ENCODE data around the gene TMEFF1. TPM values are rescaled to one million over a fixed set of nuclear protein-coding genes. Genes with fewer than 3 reads are reported as not detected.

TMEFF1 gene
- total RNA-seq, 1 donor from 2014 or later, result 4.7 TPM

DNA sequence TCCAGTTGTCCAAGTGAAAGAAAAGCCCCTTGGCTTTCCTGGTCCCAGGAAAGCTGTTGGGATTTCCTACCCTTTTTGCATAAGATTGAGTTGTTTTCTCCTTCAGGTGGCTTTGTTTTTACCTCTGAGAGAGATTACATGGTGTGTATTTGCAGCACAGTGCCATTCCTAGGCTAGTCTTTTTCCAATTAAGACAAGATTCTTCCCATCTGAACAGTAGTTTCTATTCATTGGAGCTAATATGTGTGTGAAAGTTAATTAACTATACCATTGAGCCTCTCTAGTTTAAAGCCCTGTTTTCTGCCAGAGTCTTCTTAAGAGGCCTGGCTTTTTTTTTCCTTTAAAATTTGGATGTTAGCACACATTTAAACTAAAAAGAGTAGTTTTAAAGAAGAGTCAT is 25.9 kb upstream of the TMEFF1 start:
- no peak for DNase-seq

DNA sequence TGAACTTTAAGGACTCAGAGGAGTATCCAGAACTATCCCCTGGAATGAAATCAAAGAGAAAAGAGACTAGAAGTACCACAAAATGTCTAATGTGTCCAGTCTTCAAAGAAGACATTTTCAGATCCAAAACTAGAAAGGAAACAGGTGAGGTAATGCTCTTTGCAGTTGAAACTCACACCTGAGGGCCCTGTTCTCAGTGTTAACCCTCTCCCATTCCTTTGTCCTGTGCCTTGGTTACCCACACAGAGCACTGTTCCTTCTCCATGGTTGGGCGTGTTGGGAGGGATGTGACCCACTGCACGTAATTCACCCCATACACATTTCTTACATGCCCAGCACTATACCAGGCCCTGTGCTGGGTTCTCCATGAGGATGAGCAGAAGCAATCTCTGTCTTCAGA is 24.7 kb upstream of the TMEFF1 start:
- DNase-seq, result no peak

DNA sequence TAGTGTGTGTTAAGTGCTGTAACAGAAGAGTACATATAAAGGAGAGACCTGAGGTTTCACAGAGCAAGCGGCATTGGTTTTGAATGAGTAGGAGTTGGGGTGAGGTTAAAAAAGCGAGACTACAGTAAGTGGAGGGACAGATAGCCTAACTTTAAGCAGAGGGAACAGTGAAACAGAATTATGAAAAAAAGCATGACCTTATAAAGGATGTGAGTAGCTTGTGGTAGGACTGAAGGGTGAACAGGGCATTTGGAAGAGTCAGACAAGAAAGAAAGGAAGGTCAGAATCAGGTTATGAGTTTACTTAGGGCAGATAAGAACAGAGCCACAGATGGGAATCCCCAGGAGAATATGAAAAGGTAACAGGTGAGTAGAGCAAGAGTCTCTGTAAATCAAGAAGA is 23.5 kb upstream of the TMEFF1 start:
- DNase-seq, result no peak

DNA sequence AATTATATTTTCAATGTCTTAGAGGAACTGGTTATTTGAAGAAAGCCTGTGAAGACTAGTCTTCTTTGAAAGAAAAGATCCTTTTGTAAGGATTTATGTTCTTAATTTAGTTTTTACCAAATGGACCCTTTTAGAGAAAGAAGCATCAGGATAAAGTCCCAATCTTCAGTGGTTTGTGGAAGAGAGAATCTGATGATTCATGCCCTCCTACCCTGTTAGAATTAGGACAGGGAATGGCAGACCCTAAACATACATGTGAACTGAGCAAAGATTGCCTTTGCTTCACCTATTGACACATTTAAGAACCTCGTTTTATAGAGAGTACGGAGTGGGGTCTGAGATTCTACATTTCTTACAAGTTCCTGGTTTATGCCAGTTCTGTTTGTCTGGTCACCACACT is 20.1 kb upstream of the TMEFF1 start:
- no peak for DNase-seq

DNA sequence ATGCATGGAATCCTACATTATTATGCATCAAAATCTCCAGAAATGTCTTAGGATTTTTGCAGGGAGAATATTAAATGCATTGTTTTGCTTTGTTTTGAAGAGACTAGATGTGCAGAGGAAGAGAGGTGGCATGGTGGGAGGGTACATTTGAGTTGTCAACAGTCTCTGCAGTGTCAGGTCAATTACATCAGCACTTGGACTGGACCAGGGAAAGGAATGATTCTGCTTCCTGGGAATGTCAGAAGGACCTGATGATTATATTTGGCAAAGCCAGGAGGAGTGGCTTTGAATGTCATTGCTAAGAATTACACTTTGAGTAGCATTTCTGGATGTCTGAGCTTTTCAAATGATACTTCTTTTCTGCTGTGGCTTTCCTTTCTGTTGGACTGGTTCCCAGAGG is 17.5 kb upstream of the TMEFF1 start:
- DNase-seq, result no peak

DNA sequence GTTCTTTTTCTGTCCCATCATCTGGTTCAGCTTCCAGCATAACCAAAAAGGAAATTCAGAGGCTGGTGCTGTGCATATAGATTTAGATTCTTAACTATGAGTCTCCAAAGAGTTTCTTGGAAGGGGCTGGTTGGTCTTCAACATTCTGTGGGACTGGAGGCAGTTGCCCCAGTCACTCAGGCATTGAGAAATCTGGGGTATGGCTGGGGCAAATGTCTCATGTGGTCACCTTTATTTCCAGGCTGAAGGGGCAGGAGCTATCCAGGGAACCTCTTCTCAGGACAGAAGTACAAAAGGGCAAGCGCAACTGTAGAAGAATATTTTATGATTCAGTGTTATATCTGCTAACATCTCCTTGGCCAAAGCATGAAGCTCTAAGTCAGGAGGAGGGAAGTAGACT is 15.4 kb upstream of the TMEFF1 start:
- DNase-seq, result no peak

DNA sequence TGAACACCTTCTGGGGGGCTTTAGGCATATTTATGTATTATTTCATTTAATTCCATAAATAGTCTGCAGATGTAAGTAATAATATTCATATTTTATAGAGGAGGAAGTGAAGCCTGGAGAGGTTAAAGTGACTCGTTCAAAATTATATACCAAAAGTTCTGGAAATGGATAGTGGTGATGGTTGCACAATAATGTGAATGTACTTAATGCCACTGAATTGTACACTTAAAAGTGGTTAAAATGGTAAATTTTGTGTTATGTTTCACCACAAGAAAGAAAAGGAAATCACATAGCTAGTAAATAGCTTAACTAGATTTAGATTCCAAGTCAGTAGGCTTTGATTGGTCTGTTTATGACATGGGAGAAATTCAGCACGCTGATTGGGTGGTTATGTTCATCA is 13.0 kb upstream of the TMEFF1 start:
- no peak for DNase-seq

DNA sequence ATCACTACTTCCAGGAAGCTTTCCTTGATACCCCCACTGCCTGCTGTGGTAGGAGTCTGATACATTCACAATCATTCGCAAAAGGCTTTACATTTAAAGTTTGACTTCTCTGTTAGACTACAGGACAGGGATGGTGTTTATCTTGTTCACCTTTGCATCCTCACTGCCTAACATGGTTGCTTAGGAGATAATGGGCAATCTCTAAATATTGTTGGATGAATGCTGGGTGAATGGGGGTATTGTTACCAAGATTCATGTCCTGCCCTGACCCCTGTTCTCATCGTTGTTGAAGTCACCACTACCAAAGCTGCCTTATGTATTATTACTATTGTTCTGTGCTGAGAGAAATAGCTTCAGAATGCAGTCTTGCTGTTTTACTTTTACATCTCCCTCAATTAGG is 7.7 kb upstream of the TMEFF1 start:
- no peak for DNase-seq

DNA sequence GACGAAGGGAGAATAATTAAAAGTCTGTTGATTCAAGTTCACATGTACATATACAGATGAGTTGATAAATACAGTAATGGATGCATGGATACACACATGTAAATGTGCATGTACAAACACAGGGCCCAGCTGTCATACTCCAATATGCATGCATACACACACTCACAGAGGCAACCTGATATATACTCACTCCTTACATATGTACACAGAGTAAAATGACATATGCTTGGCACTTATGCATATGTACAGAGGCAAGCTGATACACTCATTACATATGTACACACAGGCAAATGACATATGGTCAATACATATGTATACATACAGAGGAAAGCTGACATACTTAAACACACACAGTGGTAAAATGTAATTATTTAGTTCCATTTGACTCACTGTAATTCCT is 7.2 kb upstream of the TMEFF1 start:
- no peak for DNase-seq

DNA sequence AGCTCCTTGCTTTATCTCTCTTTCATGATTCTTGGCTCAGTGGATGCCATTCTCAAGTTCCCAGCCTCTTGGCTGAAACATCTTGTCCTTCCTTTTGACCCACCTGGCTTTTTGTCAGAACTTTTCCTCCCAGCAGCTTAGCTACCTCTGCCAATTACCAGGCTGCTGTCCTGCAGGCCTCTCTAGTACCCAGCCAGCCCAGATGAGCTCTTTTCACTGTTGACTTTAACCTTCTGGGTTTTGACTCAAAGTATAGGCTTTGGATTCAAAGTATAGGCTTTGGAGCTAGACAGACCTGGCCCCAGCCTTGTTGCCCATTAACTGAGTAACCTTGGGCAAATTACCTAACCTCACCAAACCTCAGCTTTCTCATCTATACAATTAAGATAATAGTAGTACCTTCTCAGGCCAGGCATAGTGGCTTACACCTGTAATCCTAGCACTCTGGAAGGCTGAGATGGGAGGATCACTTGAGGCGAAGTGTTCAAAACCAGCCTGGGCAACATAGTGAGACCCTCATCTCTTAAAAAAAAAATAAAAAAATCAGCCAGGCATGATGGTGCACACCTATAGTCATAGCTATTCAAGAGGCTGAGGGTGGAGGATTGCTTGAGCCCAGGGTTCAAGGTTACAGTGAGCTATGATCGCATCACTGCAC is 6.6 kb upstream of the TMEFF1 start:
- no peak for DNase-seq

DNA sequence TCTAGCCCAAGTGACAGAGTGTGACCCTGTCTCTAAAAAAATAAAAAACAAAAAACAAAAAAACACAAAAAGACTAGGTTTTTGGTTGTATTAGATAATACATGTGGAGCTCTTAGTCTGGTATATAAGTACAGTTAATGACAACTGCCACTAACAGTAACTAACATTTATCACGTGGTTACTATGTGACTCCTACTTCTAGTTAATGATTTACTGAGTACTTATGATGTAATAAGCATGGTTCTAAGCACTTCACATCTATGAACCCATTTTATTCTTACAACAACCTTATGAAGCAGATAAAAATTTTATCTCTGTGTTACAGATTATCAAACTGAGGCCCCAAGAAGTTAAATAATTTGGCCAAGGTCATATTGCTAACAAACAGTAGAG is 6.1 kb upstream of the TMEFF1 start:
- DNase-seq, result no peak

DNA sequence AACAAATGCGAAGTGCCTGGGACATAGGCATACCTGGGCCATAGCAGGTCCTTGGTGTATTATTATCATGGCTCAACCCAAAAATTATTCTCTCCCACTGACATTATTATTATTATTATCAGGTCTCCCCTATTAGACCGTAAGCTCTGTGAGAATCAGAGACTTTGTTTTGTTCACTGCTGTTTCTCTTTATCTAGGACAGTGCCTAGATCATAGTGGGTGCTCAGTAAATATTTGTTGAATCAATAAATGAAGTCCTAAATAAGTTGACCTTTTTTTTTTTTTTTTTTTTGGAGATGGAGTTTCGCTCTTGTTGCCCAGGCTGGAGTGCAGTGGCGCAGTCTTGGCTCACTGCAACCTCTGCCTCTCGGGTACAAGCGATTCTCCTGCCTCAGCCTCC is 4.9 kb upstream of the TMEFF1 start:
- DNase-seq, result no peak

DNA sequence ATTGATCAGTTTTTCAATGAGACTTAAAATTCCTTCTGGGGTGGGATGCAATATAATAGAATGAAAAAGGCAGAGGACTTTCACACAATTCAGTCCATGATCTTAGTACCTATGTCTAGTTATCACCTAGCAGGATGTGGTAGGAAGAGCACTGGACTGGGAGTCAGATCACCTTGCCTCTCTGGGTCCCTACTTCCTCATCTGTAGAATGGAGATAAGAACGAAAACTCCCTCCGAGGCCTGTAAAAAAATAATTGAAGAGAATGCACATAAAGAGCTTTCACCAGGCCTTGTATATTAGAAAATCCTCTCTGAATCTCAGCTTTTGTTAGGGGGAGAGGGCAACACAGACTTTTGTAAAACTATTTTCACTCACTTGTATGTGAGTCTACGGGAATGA is 681 bp upstream of the TMEFF1 start:
- no peak for DNase-seq

DNA sequence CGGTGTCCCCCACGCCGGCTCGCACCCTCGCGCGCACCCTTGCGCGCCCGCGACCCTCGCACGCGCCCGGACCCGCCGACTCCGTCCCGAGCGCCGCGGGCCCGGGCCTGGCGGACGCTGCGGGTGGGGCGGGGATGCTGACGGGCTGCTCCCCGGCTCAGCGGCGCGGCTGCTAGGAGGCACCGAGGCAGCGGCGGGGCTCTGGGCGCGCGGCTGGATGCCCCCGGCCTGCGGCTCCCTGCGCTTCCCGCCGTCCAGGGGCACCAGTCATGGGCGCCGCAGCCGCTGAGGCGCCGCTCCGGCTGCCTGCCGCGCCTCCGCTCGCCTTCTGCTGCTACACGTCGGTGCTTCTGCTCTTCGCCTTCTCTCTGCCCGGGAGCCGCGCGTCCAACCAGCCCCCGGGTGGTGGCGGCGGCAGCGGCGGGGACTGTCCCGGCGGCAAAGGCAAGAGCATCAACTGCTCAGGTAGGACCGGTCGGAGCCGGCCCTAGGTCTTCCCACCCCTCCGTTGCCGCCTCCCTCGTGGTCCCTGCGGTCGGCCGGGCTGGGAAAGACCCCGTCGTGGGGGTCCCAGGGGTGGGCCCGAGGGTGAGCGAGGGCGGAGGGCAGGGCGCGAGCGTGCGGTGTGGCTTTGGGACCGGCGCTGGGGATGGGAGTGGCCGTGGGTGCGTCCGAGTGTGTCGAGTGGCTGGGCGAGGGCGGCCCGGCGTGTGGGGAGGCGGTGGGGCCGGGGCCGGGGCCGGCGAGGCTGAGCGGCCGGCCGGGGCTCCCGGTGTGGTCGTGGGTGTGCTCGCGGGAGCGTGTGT is 530 bp downstream of the TMEFF1 start:
- DNase-seq, result no peak

DNA sequence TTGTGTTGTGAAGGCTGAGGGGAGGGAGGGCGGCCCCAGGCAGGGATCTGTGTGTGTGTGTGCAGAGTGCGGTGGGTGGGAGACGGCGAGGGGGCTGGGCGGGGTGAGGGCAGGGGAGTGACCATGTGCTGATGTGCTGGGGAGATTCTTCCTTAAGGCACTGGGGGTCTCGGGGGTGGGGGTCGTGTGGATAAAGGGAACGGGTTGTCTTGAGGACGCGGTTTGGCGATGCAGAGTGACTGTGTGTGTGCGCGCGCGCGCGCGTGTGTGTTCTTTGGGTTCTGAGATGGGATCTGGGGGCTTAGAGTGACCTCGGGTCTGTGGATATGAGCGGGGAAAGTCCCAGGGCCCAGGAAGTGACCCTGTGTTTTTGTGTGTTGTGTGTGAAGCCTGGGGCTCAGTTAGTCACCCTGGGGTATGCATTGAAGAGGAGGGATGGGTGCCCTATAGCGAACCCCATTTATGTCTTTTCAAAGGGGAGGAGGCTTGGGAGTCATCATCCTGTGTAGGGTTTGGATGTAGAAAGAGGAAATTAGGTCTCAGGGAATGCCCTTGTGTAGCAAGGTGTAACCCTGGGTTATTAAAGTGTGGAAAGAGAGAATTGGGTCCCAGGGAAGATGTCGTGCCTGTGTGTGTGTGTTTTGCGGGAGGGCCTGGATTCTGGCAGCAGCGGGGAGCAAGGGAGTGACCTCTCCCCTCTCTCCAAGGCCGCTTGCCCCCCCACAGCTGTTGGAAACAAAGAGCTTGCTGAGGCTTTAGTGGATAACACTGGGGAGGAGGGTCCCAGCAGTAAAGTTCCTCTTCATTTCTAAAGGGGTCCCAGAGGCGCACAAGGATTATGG is 1.4 kb downstream of the TMEFF1 start:
- DNase-seq, result no peak

DNA sequence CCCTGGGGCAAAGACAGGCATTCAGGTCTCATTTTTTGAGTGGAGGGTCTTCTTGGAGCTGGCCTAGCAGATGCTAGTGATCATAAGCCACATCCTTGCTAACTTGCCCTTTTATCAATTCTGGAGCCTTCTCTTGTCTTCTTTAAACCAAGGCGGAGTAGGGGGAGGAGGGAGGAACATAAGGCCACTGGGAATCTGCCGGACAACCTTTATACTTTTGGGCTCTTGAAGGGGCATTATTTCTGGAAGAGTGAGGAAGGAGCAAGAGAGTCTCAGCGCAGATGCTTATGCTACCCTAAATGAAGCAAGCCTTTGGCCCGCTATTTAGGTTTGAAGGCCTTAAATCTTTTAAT is 2.0 kb downstream of the TMEFF1 start:
- peak; percentile 73 for DNase-seq

DNA sequence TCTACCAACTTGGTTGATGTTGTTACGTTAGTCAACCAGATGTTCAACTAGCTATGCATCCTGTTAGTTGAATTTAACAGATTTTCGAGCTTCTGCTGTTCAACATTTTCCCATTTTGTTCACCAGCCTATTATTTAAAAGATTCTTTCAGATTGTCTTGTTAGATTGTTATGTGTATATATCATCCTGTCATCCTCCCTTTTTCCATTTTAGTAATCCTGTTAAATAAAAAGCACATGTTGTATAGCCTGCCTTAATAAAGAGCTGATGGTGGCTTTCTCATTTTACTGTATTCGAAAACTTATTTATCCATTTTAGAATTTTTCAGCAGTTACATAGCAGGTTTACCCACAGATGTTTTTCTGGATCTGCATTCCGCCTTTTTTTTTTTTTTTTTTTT is 4.3 kb downstream of the TMEFF1 start:
- peak; percentile 85 for DNase-seq

DNA sequence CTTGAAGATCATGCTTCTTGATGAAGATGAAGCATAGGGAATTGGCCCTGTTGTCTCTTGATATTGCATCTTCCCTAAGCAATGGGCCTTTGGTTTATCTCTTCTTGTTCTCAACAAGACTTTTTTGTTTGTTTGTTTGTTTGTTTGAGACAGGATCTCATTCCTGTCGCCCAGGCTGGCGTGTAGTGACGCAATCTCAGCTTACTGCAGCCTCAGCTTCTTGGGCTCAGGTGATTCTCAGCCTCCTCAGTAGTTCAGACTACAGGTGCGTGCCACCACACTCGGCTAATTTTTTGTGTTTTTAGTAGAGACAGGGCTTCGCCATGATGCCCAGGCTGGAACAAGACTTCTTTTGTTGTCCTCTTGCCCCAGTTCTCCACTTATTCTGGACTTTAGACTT is 5.2 kb downstream of the TMEFF1 start:
- DNase-seq, result no peak

DNA sequence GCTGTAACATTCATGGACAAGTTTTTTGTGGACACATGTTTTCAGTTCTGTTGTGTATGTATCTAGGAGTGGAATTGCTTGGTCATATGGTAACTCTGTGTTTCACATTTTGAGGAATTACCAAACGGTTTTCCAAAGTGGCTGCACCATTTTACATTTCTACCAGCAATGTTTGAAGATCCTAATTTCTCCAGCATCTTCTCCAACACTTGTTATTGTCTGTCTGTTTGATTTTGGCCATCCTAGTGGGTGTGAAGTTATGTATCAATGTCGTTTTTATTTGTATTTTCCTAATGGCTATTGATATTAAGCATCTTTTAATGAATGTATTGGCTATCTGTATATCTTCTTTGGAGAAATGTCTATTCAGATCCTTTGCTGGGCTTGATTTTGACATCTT is 6.9 kb downstream of the TMEFF1 start:
- DNase-seq, result no peak

DNA sequence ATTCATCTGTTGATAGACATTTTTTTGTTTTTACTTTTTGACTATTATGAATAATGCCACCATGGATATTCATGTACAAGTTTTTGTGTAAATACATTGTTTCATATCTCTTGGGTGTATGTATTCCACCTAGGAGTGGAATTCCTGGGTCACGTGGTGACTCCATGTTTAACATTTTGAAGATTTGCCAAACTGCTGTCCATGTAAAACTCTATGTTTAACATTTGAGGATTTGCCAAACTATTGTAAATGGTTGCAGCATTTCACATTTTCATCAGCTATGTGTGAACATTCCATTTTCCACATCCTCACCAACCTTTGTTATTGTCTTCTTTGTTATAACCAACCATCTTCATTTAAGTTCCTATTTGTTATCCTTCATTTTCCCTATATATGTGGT is 12.2 kb downstream of the TMEFF1 start:
- DNase-seq, result no peak

DNA sequence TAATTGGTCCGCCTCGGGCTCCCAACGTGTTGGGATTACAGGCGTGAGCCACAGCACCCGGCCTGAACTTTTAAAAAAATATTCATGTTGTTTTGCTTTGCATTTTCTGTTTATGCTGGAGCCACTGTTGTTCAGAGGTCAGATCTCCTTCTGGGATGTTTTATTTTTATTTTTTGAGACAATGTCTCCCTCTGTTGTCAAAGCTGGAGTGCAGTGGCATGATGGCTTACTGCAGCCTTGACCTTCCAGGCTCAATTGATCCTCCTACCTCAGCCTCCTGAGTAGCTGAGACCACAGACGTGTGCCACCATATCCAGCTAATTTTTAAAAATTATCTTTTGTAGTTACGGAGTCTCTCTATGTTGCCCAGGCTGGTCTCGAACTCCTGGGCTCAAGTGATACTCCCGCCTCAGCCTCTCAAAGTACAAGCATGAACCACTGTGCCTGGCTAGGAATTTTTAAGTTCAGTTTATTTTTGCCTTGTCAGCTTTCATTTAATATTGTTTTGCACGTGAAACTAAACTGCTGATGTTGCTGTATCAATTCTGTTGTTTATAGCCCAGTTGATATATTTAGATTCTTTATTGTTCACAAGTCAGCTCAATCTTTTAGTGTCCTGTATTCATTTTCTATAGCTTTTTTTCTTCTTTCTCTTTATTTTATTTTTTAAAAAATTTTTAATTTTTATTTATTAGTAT is 13.7 kb downstream of the TMEFF1 start:
- no peak for DNase-seq

DNA sequence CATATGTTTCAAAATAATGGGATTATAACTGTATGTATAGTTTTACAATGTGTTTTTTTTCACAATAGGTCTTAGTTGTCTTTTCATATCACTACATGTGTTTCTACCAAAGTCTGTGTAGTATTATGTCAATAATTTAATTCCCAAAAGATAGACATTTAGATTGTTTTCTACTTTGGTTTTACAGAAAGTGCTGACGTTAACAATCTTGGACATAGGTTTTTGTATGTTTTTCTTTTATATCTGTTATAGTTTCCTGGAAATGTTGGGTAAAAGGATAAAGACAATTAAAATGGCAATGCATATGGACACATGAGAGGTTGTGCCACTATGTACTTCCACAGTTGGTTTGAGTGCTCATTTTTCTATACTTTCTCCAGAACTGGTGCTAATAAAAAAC is 15.2 kb downstream of the TMEFF1 start:
- DNase-seq, result no peak

DNA sequence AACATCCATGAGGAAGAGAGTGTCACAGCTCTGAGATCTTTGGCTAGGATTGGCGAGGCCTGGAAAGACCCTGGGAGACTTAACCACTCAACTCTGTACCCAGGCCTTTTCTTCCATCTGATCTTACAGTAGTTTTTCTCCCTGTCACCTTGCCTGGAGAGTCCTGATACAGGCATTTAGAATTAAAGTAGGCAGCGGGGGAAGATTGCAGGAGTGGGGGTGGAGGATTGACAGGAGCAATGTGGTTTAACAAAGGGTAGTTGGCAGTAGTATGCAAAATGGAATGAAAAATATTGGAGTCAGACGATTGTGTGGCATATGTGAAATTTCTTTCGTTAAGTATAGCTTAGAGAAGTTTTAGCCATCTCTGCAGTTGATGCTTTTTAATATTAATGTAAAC is 16.9 kb downstream of the TMEFF1 start:
- no peak for DNase-seq
